K562 (cell line): ENCODE data around the gene DNAJB14. TPM values are rescaled to one million over a fixed set of nuclear protein-coding genes. Genes with fewer than 3 reads are reported as not detected.

Experiments
- CTCF ChIP-seq, 3 experiments: IDR thresholded peaks in 2 of 3; conservative IDR thresholded peaks in 1 of 3; 2 replicates each; pipeline ENCODE4 v1.5.1; 2011 to 2012; ENCODE audit warnings: low read length in 3 of 3, mild to moderate bottlenecking in 3 of 3, control low read depth in 2 of 3, improper control_type of control experiment in 1 of 3, inconsistent platforms in 1 of 3, low read depth in 1 of 3, mixed read lengths in 1 of 3, moderate library complexity in 1 of 3; ENCODE audit not compliant: insufficient read depth in 2 of 3
- REST ChIP-seq, 2 experiments: fragments of 450-650 bp; formaldehyde crosslinking in 1 of 2; IDR thresholded peaks; 2 replicates each; pipeline versions ENCODE4 v1.4.0 to v1.6.1; 2014 to 2020; ENCODE audit warnings: mild to moderate bottlenecking in 2 of 2, borderline replicate concordance in 1 of 2, low read depth in 1 of 2
- polyA plus RNA-seq, 8 experiments: library from polyadenylated mRNA; depleted of rRNA in 4 of 8; stranded (reverse) in 5 of 8; unstranded in 3 of 8; fragments of >200 nt; fragmentation: Nextera tagmentation in 2 of 8; fragmentation: Illumina TruSeq in 1 of 8; extraction: Ambion mirVana in 2 of 8; extraction: Trizol in 1 of 8; gene quantifications; 2 replicates each; pipeline versions ENCODE4 v1.2.1 to v1.2.3, GENCODE V29; 2011 to 2014; ENCODE audit warnings: inconsistent platforms in 1 of 8, missing spikeins in 1 of 8
- total RNA-seq, 7 experiments: library from RNA; depleted of rRNA in 6 of 7; stranded (reverse); fragments of >200 nt in 6 of 7; fragmentation: Illumina TruSeq in 2 of 7; extraction: Trizol in 2 of 7; gene quantifications; 2 replicates each; pipeline versions ENCODE4 v1.2.1 to v1.2.3, GENCODE V29; 2011 to 2021; ENCODE audit warnings: low replicate concordance in 1 of 7

Gene DNAJB14
- total and polyA plus RNA-seq, 9 of the 15 experiments (the other 6 are each of a cell fraction or from before 2014, with no cell fraction given) = 5.5 to 28.0 (median 12.7) TPM

- peak; percentile 65; the same call in 1 of the 2 replicates for TF ChIP-seq REST (IDR thresholded peaks at IDR 0.05; ENCODE audit: borderline replicate concordance)
- no peak for TF ChIP-seq REST (CRISPR knock-in tag; IDR thresholded peaks at IDR 0.05; ENCODE audit: low read depth)
- peak; percentile 47 to 81 (median 50); a peak in 4 of 6 replicates for TF ChIP-seq CTCF (IDR thresholded peaks at IDR 0.05 in 2 of 3, conservative IDR thresholded peaks at IDR 0.05 in 1 of 3; ENCODE audit: insufficient read depth in 2 of 3, low read depth in 1 of 3, low read length in 3 of 3)
Measured at GRCh38 chr4:99885063-99885664, 61.3 kb downstream of the DNAJB14 start (continued).
